ENCODE measurements around the gene UXS1.

Gene UXS1

DNA sequence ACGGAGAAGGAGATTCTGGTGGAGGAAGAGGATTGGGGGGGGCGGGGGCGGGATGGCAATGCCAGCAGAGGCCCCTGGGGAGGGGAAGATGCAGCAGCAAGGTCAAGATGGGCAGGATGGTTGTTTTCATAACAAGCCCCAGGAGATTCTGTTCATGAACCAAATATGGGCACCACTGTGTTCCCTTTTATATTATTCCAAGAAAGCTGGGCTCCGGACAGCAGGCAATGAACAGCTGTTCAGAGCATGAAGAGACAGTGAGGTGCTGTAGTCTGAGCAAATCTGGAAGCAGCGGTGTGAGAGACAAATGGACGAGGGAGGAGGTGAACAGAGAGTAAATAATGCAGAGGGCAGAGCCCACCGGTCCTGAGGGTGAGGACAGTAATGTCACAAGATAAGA is 20.0 kb downstream of the UXS1 start:
- CTCF ChIA-PET, result interaction anchor here (1.3 kb wide), 1 partner anchor 14 kb away, joined by 3 read pairs; no protein-coding TSS in a partner anchor
- TF ChIP-seq CTCF (IDR thresholded peaks at IDR 0.05; ENCODE audit: insufficient read depth, low read length, missing control alignments), result no peak
- no peak overlapping the region for H3K4me3 ChIP-seq (ENCODE audit: low read depth, low read length)
- POLR2A ChIA-PET, result no interaction called here
- DNase-seq (ENCODE audit: low read depth, low spot score), result no peak

DNA sequence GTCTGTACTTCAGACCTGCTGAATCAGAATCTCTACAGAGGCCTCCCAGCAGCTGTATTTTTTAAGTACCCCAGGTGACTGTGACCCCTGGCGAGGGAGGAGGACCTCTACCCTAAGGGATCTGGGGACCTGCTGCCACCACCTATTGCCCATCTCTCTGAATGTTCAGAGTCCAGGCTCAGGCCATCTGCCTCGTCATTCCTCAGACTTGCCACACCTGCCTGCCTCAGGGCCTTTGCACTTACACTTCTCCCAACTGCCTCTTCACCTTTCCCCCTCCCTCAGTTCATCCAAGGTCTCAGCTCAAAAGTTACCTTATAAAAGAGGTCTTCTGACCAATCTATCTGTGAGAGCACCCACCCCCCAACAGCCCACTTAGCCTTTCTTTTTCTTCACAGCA is 21.5 kb downstream of the UXS1 start:
- ChIA-PET POLR2A (no interaction called here), CTCF (interaction anchor here (1.5 kb wide), 1 partner anchor 10 kb away, joined by 7 read pairs; no protein-coding TSS in a partner anchor)
- DNase-seq (ENCODE audit: low read depth, low spot score), result no peak
- no peak for TF ChIP-seq CTCF (IDR thresholded peaks at IDR 0.05; ENCODE audit: insufficient read depth, low read length, missing control alignments)
- no peak overlapping the region for H3K4me3 ChIP-seq (ENCODE audit: low read depth, low read length)

DNA sequence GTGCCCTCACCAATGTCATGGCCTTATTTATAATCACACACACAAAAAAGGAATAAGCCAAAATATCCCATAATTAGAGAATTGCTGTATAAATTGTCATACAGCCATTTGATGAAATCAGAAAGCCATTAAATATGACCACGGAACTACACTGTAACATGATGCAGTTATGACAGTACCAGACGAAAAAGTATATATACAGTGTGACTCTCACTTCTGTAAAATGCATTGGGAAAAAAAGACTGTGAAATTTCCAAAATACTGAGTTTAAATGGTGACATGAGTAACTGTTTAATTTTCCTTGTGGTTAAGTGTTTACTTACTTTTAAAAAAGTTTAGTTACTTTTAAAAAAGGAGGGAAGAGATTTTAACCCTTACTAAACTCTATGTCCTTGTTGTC is 25.4 kb downstream of the UXS1 start:
- ChIA-PET POLR2A (no interaction called here), CTCF (no interaction called here)
- no peak overlapping the region for H3K4me3 ChIP-seq (ENCODE audit: low read depth, low read length)
- no peak for TF ChIP-seq CTCF (IDR thresholded peaks at IDR 0.05; ENCODE audit: insufficient read depth, low read length, missing control alignments)
- DNase-seq (ENCODE audit: low read depth, low spot score), result no peak

DNA sequence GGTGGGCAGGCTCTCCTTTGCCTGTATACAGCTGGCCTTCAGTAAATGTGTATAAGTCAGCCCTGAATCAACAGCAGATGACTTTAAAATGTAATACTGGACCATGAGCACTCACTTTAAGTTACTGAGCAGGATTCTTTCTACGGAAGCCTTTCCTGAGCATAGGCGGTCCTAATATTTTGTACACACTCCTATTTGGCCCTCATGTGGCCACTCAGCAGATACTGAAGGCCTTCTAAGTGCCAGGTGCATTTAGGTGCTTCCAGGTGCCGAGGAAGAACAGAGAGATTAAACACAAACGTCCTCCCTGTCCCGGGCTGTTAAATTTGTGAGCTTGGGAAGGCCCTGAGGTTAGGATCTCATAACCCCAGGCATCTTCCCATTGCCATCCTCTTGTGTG is 27.0 kb downstream of the UXS1 start:
- no peak overlapping the region for H3K4me3 ChIP-seq (ENCODE audit: low read depth, low read length)
- DNase-seq (ENCODE audit: low read depth, low spot score), result no peak
- CTCF ChIA-PET, result interaction anchor here (1.3 kb wide), 1 partner anchor 10 kb away, joined by 3 read pairs; no protein-coding TSS in a partner anchor
- POLR2A ChIA-PET, result no interaction called here
- TF ChIP-seq CTCF (IDR thresholded peaks at IDR 0.05; ENCODE audit: insufficient read depth, low read length, missing control alignments), result no peak

DNA sequence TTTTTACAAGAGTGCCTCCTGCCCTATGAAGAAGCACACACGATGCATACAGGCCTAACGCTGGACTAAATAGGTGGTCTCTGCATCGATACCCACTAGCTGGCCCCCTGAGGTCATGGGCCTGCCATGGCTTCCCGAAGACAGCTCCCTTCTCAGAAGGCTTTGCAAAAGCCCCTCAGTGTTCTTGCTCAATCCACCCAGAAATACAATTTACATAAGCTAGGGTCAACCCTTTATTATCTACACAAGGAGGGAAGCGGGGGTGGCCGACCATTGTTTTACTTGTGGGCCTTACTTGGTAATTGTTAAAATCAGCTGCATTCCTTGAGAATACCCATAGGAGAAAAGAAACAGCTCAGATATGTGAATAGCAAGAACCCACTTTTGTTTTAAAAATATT is 28.5 kb downstream of the UXS1 start:
- ChIA-PET POLR2A (no interaction called here), CTCF (interaction anchor here (1.0 kb wide), 1 partner anchor 9 kb away, joined by 3 read pairs; no protein-coding TSS in a partner anchor)
- H3K4me3 ChIP-seq (ENCODE audit: low read depth, low read length), result no peak overlapping the region
- no peak for TF ChIP-seq CTCF (IDR thresholded peaks at IDR 0.05; ENCODE audit: insufficient read depth, low read length, missing control alignments)
- DNase-seq (ENCODE audit: low read depth, low spot score), result no peak

GRCh38 chr2:106165029-106165428 is 29.1 kb downstream of the UXS1 start:
- no peak overlapping the region for H3K4me3 ChIP-seq (ENCODE audit: low read depth, low read length)
- no peak for DNase-seq (ENCODE audit: low read depth, low spot score)
- ChIA-PET POLR2A (no interaction called here), CTCF (interaction anchor here (1.0 kb wide), 1 partner anchor 10 kb away, joined by 3 read pairs; no protein-coding TSS in a partner anchor)
- no peak for TF ChIP-seq CTCF (IDR thresholded peaks at IDR 0.05; ENCODE audit: insufficient read depth, low read length, missing control alignments)
